H9 (cell line): ENCODE measurements around the gene KIFC3. TPM values are rescaled to one million over a fixed set of nuclear protein-coding genes. Genes with fewer than 3 reads are reported as not detected.
A peak's percentile ranks its signal among the peaks of the same experiment; 100 is the strongest.

ENCODE experiments used
- DNase-seq: peaks from one replicate; pipeline ENCODE4 v3.0.0-alpha.2; 2017
- H2AFZ ChIP-seq: one replicate; pipeline ENCODE4 v1.6.1; 2013; ENCODE audit warnings: mild to moderate bottlenecking, low read length, control low read depth, moderate library complexity
- H2AK5ac ChIP-seq: 2 replicates; pipeline ENCODE4 v1.6.1; 2013; ENCODE audit warnings: low read length, control low read depth, mixed read lengths; ENCODE audit not compliant: insufficient read length
- H2BK120ac ChIP-seq: one replicate; pipeline ENCODE4 v1.6.1; 2013; ENCODE audit warnings: low read depth, mild to moderate bottlenecking, low read length, control low read depth, inconsistent platforms; ENCODE audit not compliant: poor library complexity, severe bottlenecking
- H2BK12ac ChIP-seq: 2 replicates; pipeline ENCODE4 v1.6.1; 2013; ENCODE audit warnings: low read length, control low read depth, mixed read lengths, low read depth; ENCODE audit not compliant: insufficient read length
- H2BK15ac ChIP-seq: 2 replicates; pipeline ENCODE4 v1.6.1; 2013; ENCODE audit warnings: low read depth, low read length, control low read depth
- H2BK20ac ChIP-seq: one replicate; pipeline ENCODE4 v1.6.1; 2013; ENCODE audit warnings: low read depth, mild to moderate bottlenecking, low read length, control low read depth, inconsistent platforms; ENCODE audit not compliant: poor library complexity, severe bottlenecking
- H2BK5ac ChIP-seq: 2 replicates; pipeline ENCODE4 v1.6.1; 2013; ENCODE audit warnings: low read length, control low read depth, mixed read lengths; ENCODE audit not compliant: insufficient read length
- H3K14ac ChIP-seq: 2 replicates; pipeline ENCODE4 v1.6.1; 2013; ENCODE audit warnings: low read length, control low read depth; ENCODE audit not compliant: insufficient read depth
- H3K18ac ChIP-seq: 2 replicates; pipeline ENCODE4 v1.6.1; 2013; ENCODE audit warnings: low read depth, mild to moderate bottlenecking, mixed read lengths, low read length, control low read depth; ENCODE audit not compliant: insufficient read length
- H3K23ac ChIP-seq: 2 replicates; pipeline ENCODE4 v1.6.1; 2013; ENCODE audit warnings: low read length, control low read depth, mixed read lengths, low read depth; ENCODE audit not compliant: insufficient read length
- H3K23me2 ChIP-seq: 2 replicates; pipeline ENCODE4 v1.6.1; 2013; ENCODE audit warnings: low read depth, mild to moderate bottlenecking, mixed read lengths, low read length, control low read depth; ENCODE audit not compliant: insufficient read length, poor library complexity, severe bottlenecking
- H3K27ac ChIP-seq: 2 replicates; pipeline ENCODE4 v1.5.1; 2013; ENCODE audit warnings: low read length, control low read depth, mixed read lengths, low read depth; ENCODE audit not compliant: insufficient read length
- H3K27me3 ChIP-seq: 2 replicates; pipeline ENCODE4 v1.6.1; 2013; ENCODE audit warnings: low read length, control low read depth, inconsistent platforms; ENCODE audit not compliant: insufficient read depth
- H3K4ac ChIP-seq: 2 replicates; pipeline ENCODE4 v1.6.1; 2013; ENCODE audit warnings: low read depth, mild to moderate bottlenecking, control low read depth, inconsistent platforms, low read length, moderate library complexity
- H3K4me1 ChIP-seq: 2 replicates; pipeline ENCODE4 v1.6.1; 2013; ENCODE audit warnings: low read length, control low read depth, inconsistent platforms; ENCODE audit not compliant: insufficient read depth
- H3K4me2 ChIP-seq: 2 replicates; pipeline ENCODE4 v1.6.1; 2013; ENCODE audit warnings: low read length, control low read depth, mixed read lengths; ENCODE audit not compliant: insufficient read length, insufficient read depth
- H3K56ac ChIP-seq: 2 replicates; pipeline ENCODE4 v1.6.1; 2013; ENCODE audit warnings: low read depth, mild to moderate bottlenecking, mixed read lengths, low read length, control low read depth; ENCODE audit not compliant: insufficient read length
- H3K79me1 ChIP-seq: 2 replicates; pipeline ENCODE4 v1.6.1; 2013; ENCODE audit warnings: low read depth, mild to moderate bottlenecking, moderate library complexity, low read length, control low read depth, inconsistent platforms; ENCODE audit not compliant: insufficient read depth, poor library complexity, severe bottlenecking
- H3K79me2 ChIP-seq: 2 replicates; pipeline ENCODE4 v1.6.1; 2013; ENCODE audit warnings: low read length, control low read depth, inconsistent platforms; ENCODE audit not compliant: insufficient read depth
- H3K9ac ChIP-seq: 2 replicates; pipeline ENCODE4 v1.6.1; 2013; ENCODE audit warnings: low read length, control low read depth, mixed read lengths; ENCODE audit not compliant: insufficient read length; ENCODE audit errors: extremely low read depth
- H3K9me3 ChIP-seq: one replicate; pipeline ENCODE4 v1.6.1; 2013; ENCODE audit warnings: low read depth, low read length, inconsistent platforms; ENCODE audit not compliant: control insufficient read depth
- H3T11ph ChIP-seq: one replicate; pipeline ENCODE4 v1.6.1; 2013; ENCODE audit warnings: mild to moderate bottlenecking, low read length, control low read depth, inconsistent platforms
- H4K20me1 ChIP-seq: one replicate; pipeline ENCODE4 v1.6.1; 2013; ENCODE audit not compliant: control insufficient read depth, insufficient read length, insufficient read depth
- H4K5ac ChIP-seq: 2 replicates; pipeline ENCODE4 v1.6.1; 2013; ENCODE audit warnings: low read depth, mild to moderate bottlenecking, mixed read lengths, low read length, control low read depth; ENCODE audit not compliant: insufficient read length
- H4K8ac ChIP-seq: replicated peaks from 2 replicates; pipeline ENCODE4 v1.6.1; 2013; ENCODE audit warnings: low read length, control low read depth, mixed read lengths, low read depth; ENCODE audit not compliant: insufficient read length
- H4K91ac ChIP-seq: 2 replicates; pipeline ENCODE4 v1.6.1; 2013; ENCODE audit warnings: low read depth, mild to moderate bottlenecking, moderate library complexity, mixed read lengths, low read length, control low read depth; ENCODE audit not compliant: insufficient read length
- H3K27ac Mint-ChIP-seq, 3 experiments: 2 replicates in 2 of 3; 3 replicates in 1 of 3; pipeline ENCODE4 v1.8.0; 2020 to 2021; ENCODE audit warnings: mixed read lengths in 3 of 3, mild to moderate bottlenecking in 1 of 3, moderate library complexity in 1 of 3
- H3K27me3 Mint-ChIP-seq: 2 replicates; pipeline ENCODE4 v1.8.0; 2021; ENCODE audit warnings: low read depth, mild to moderate bottlenecking, moderate library complexity, mixed read lengths
- H3K36me3 Mint-ChIP-seq, 3 experiments: 2 replicates in 2 of 3; 3 replicates in 1 of 3; pipeline ENCODE4 v1.8.0; 2020 to 2021; ENCODE audit warnings: low read depth in 3 of 3, mixed read lengths in 3 of 3; ENCODE audit not compliant: insufficient read depth in 1 of 3
- H3K4me1 Mint-ChIP-seq, 2 experiments: 2 replicates each; pipeline ENCODE4 v1.8.0; 2020; ENCODE audit warnings: mixed read lengths in 2 of 2
- H3K4me3 Mint-ChIP-seq, 2 experiments: 2 replicates in 1 of 2; 3 replicates in 1 of 2; pipeline ENCODE4 v1.8.0; 2020 to 2021; ENCODE audit warnings: mild to moderate bottlenecking in 2 of 2, mixed read lengths in 2 of 2, moderate library complexity in 1 of 2
- H3K9me3 Mint-ChIP-seq, 2 experiments: 2 replicates in 1 of 2; 3 replicates in 1 of 2; pipeline ENCODE4 v1.8.0; 2020; ENCODE audit warnings: mild to moderate bottlenecking in 2 of 2, mixed read lengths in 2 of 2, moderate library complexity in 1 of 2
- CTCF ChIP-seq: fragments of 200-600 bp; sonication (generic); conservative IDR thresholded peaks from 3 replicates; pipeline ENCODE4 v1.8.0; 2021; ENCODE audit warnings: antibody characterized with exemption, mild to moderate bottlenecking
- WGBS: extraction: QIAGEN DNeasy Blood & Tissue Kit; methylation state at CpG from one replicate; pipeline ENCODE4 v1.1.7; 2013; ENCODE audit warnings: missing lambda C conversion rate, low lambda C conversion rate, mixed read lengths; ENCODE audit not compliant: insufficient read length; ENCODE audit errors: extremely low coverage; 5-methylcytosine and 5-hydroxymethylcytosine counted together
- total RNA-seq: library from RNA; stranded (reverse); gene quantifications from 2 replicates; pipeline ENCODE4 v1.2.1, GENCODE V29; 2021

Gene KIFC3
- total RNA-seq, 1 experiment from 2014 or later = 5.0 TPM

DNA sequence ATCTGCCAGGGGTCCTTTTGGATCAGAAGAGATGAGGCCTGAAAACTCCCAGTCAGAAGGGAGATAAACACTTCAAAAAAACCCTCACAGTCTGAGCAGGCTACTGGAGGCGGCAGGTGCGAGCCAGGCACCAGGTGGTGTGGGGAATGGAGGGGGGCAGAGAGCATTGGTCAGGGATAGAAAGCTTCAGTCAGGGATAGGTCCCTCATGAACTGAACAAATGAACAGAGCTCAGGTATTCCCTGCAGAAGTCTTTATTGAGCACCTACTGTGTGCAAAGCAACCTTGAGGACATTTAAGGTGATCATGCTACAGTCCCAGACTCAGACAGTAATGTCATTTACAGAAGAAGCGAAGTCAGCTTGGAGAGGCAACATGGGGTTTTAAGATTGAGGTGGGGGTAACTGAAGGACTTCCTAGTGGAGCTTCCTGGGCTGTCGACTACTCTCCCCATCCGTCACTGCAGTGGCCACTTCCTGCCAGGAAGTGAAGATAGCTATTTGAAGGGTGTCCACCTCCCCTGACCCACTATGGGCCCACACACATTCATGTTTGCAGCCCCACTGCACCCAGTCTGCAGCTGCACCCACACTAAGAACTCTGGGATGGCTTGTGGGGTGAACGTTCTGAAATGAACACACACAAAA is 3.2 kb downstream of the KIFC3 start:
- no peak overlapping the region for H2BK20ac ChIP-seq
- no peak overlapping the region for H2BK5ac ChIP-seq
- H2AK5ac ChIP-seq = no peak overlapping the region
- H3K9me3 ChIP-seq = no peaks in the 10 kb centered on the region
- no peak overlapping the region for H3K27ac ChIP-seq
- DNase-seq = no peak
- H3K14ac ChIP-seq = no peak overlapping the region
- no peak for TF ChIP-seq CTCF
- Mint-ChIP-seq H3K27me3 (peaks cover 44% of the 10 kb centered on the region), H3K27ac (no peak overlapping the region; a peak in 1 of 7 replicates), H3K36me3 (no peaks in the 10 kb centered on the region), H3K9me3 (no peaks in the 10 kb centered on the region; a peak in 2 of 5 replicates), H3K4me3 (peak overlapping the region in 1 of 2 experiments; percentile 60; a peak in 1 of 5 replicates), H3K4me1 (peaks cover 44 to 54% of the 10 kb centered on the region in 2 experiments)
- no peaks in the 10 kb centered on the region for H3K79me1 ChIP-seq
- no peak overlapping the region for H3T11ph ChIP-seq
- H3K23ac ChIP-seq = no peak overlapping the region
- H3K18ac ChIP-seq = no peak overlapping the region
- H3K23me2 ChIP-seq = peaks cover 4% of the 10 kb centered on the region
- no peaks in the 10 kb centered on the region for H3K79me2 ChIP-seq
- no peaks in the 10 kb centered on the region; the same call in 1 of the 2 replicates for H3K27me3 ChIP-seq
- no peak overlapping the region for H3K9ac ChIP-seq
- peaks cover 12% of the 10 kb centered on the region; the same call in 1 of the 2 replicates for H3K4me1 ChIP-seq
- no peak overlapping the region for H3K4ac ChIP-seq
- no peak overlapping the region for H2BK120ac ChIP-seq
- no peak overlapping the region for H4K5ac ChIP-seq
- H4K91ac ChIP-seq = no peak overlapping the region
- H3K56ac ChIP-seq = no peak overlapping the region
- no peak overlapping the region for H2AFZ ChIP-seq
- no peak overlapping the region for H2BK15ac ChIP-seq
- no peak overlapping the region for H3K4me2 ChIP-seq
- no peak overlapping the region for H2BK12ac ChIP-seq
- H4K8ac ChIP-seq = no peak overlapping the region
- H4K20me1 ChIP-seq = no peaks in the 10 kb centered on the region
- no CpG with 5 or more reads among the region's 6 CpGs for WGBS
